Measurements from ENCODE around the gene MYD88.

DNA sequence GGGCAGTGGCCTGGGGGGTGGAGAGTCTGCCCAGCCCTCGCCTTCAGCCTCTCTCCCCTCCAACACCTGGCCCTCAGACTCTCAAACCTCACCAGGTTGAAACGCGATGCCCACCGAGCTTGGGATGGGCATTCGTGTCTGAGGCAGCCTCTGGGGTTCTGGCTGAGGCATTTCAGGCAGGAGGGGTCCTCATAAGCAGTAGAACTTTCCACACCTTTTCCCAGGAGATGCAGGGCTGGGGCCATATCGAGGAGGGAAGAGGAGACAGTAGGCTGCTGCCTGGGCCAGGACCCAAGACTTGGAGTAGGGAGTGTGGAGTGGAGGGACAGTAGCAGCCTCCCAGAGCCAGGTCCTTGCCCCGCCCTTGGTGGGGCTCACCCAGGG lies 26.1 kb upstream of the MYD88 start:
- TF ChIP-seq EP300 (IDR thresholded peaks at IDR 0.05), result no peak
- no peak for TF ChIP-seq NFE2L2 (conservative IDR thresholded peaks at IDR 0.05; ENCODE audit: low read length)
- TF ChIP-seq, protein P1, sequence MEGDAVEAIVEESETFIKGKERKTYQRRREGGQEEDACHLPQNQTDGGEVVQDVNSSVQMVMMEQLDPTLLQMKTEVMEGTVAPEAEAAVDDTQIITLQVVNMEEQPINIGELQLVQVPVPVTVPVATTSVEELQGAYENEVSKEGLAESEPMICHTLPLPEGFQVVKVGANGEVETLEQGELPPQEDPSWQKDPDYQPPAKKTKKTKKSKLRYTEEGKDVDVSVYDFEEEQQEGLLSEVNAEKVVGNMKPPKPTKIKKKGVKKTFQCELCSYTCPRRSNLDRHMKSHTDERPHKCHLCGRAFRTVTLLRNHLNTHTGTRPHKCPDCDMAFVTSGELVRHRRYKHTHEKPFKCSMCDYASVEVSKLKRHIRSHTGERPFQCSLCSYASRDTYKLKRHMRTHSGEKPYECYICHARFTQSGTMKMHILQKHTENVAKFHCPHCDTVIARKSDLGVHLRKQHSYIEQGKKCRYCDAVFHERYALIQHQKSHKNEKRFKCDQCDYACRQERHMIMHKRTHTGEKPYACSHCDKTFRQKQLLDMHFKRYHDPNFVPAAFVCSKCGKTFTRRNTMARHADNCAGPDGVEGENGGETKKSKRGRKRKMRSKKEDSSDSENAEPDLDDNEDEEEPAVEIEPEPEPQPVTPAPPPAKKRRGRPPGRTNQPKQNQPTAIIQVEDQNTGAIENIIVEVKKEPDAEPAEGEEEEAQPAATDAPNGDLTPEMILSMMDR (IDR thresholded peaks at IDR 0.05), result no peak
- TF ChIP-seq MYC (IDR thresholded peaks at IDR 0.05; ENCODE audit: borderline replicate concordance, low read length), result no peak
